GM19351 (cell line): ENCODE data around the gene CTNNA2.
"Not testable (repeated sequence)": the region's sequence is repeated elsewhere in the genome, so short reads cannot be mapped to it uniquely, and the experiment has no call there.

Experiments
- ATAC-seq: cut with Tn5 transposase; IDR thresholded peaks from one replicate; pipeline ENCODE4 v1.9.1; 2021; ENCODE audit warnings: mild to moderate bottlenecking, moderate library complexity; ENCODE audit not compliant: unreplicated experiment

The CTNNA2 gene

GRCh38 chr2:80168801-80169200 is 656.0 kb downstream of the CTNNA2 start:
- ATAC-seq = no peak

- ATAC-seq = no peak
Observed at GRCh38 chr2:80169811-80170594, 657.2 kb downstream of the CTNNA2 start.

GRCh38 chr2:80185091-80185490 is 672.2 kb downstream of the CTNNA2 start:
- no peak for ATAC-seq

DNA sequence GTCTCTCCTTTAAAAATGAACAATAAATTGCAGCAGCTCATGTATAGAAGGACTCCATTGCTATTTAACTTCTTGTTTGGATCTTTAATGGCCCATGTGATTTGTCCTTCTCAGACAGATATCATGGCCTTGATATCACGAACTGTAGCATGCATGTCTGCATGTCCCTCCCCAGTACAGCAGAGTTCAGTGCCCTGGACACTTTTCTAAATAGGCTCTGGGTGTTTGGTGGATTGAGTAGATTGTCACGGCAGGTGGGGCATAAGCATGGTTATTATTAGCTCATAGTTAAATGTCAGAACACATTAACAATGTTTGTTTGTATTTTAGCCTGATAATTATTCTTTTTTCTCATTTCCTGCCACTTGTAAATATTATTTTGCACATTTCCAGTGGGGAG is 673.4 kb downstream of the CTNNA2 start:
- no peak for ATAC-seq

GRCh38 chr2:80187156-80187555 is 674.3 kb downstream of the CTNNA2 start:
- no peak for ATAC-seq

DNA sequence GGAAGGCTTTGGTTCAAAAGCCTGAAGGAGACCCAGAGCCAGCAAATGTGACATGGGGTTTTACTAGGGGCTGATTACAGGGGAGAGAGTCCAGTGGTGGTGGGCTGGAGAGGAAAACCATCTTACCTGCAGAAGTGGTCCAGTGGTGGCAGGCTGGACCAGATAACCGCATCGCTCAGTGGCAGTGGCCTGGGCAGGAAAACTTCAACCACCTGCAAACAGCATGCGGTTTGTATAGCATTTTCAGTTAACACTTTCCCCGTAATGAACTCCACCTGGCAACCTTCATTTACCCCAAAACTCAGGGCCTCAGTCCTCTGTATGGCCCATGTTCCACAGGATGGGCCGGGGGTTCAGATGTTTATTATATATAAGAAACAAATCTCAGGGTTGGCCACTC is 677.3 kb downstream of the CTNNA2 start:
- ATAC-seq = no peak

DNA sequence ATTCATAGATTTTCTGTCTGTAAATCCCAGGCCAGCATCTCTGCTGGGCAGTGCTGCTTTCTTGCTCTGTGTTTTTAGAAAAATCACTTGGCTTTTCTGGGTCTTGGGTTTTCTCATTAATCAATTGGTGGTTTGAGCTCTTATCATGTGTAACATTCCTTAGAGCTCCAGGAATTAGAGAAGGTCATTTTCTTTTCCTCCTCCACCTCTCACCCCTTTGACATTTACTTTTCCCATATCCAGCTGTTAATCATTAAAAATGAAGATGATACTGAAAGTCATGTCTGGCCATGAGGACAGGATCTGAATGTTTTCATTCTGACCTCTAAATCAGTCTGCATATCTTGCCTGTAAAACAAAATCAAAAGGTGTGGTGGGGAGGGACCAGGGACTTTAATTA is 680.7 kb downstream of the CTNNA2 start:
- ATAC-seq = no peak

DNA sequence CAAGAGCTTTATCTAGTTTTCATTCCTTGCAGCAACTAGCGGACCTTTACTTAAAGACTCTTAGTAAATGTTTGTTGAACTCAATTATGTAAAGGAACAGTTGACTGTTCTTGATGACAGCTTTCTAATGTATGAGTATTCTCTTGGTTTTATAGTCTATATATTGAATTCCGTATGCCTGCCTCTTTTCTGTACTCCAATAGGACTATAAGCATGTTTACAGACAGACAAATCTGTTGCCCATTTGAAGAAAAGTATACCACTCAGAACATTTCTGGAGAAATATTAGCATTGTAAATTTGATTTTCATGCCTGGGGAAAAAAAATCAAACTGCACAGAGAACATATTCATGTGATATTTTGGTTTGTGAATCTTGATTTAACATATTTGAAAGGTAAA is 682.2 kb downstream of the CTNNA2 start:
- no peak for ATAC-seq

GRCh38 chr2:80198042-80198441 is 685.2 kb downstream of the CTNNA2 start:
- ATAC-seq = no peak

DNA sequence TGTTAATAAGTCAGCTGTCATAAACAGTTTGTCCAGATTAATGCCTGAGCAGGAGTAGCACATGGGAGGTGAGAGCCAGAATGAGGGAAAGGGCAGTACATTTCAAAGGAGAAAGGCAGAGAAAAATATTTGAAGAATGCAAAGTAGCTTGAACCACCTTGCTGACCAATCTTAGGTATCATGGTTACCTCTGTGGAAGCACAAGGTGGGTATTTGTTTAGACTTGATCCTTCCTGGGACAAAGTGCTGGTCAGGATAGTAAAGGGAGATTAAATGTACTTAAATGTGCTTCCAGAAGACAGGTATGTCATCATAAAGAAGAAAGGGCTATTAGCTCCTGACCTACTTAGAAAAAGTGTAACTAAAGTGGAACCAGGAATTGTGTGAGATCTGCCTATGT is 686.7 kb downstream of the CTNNA2 start:
- ATAC-seq = no peak

- not testable (repeated sequence) for ATAC-seq
Observed at GRCh38 chr2:80203929-80204328, 691.1 kb downstream of the CTNNA2 start.

- no peak for ATAC-seq
Observed at GRCh38 chr2:80205498-80205897, 692.6 kb downstream of the CTNNA2 start.

DNA sequence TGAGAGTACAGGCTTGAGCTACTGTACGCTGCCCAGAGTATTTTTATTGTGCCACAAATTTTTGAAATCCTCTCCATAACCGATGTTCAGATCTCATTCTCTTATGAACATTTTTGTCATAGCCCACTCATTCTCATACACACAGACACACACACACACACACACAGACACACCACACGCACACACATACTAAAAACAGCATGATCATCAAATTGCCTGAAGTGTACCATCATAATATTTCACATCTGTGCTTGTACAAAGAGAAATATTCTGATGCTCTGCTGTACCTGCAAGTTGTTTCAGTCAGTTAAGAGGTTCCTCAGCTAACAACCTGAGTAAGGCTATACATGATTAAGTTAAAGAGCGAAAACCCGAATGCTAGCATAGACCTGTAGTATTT is 696.6 kb downstream of the CTNNA2 start:
- no peak for ATAC-seq

DNA sequence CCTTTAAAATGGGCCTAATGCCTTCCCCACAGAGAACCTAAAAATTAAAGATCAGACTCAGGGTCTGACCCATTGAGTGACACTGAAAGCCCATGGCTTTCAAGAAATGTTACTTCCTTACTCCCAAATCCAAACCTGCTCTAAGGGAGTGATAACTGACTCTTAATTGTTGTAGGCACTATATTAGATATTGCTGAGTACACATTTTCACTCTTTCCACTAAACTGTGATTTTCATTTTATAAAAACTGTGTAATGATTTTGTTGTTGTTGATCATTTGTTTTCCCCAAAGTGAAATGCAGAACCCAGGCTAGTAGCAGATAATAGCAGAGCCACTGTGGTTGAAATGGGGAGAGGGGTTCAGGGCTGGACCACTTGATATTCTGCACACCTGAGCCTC is 704.6 kb downstream of the CTNNA2 start:
- ATAC-seq = no peak

- ATAC-seq = no peak
Observed at GRCh38 chr2:80222644-80223043, 709.8 kb downstream of the CTNNA2 start.

DNA sequence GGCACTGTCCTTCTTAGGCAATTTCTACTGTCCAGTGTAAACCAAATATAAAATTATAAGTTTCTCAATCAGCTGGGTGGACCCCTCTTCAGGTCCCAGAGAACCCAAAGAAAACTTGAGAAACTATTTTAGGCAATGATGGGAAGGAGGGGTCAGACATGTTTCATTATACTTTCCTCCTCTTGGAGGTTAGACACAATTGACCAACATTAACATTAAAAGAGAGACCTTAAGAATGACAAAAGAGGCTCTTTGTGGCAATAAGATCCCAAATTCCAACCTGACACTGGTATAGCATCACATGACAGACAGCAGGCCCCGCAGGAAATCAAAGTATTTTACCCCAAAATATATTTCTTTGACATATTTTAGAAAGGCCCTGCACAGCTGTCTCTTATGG is 718.6 kb downstream of the CTNNA2 start:
- no peak for ATAC-seq

GRCh38 chr2:80233333-80233732 is 720.5 kb downstream of the CTNNA2 start:
- no peak for ATAC-seq

DNA sequence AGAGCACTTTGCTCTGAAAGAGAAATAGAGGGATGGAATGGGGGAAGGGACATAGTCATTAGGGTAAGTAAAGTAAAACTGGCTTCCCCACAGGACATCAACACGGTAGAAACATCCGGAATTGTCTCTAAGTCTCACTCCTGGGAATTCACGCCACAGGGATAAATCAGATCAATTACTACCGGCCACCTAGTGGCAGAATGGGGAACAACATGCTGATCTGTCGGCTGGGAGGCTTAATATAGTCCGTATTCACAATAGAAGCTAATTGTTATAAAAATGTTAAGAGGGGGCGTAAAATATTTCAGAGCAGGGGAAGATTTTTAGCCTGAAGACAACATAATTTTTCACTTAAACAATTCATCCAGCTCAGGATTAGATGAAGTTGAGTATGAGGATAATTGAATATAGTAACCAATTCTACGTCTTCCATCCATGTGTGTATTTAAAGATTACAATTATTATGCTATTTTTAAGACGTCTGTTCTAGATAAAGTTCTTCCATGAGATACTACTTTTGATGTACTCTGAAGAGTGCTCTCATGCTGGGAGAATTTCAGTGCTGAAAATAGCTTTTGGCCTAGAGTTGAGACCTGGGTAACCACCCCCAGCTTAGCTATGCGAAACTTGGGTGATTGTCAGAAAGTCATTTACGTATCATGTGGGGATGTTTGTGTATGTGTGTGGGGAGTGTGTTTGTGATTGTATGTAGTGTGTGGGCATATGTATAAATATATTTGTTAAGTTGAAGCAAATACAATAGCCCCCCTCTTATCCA is 726.0 kb downstream of the CTNNA2 start:
- ATAC-seq = no peak

GRCh38 chr2:80242355-80242910 is 729.6 kb downstream of the CTNNA2 start:
- no peak for ATAC-seq

GRCh38 chr2:80244905-80245584 is 732.2 kb downstream of the CTNNA2 start:
- ATAC-seq = no peak

DNA sequence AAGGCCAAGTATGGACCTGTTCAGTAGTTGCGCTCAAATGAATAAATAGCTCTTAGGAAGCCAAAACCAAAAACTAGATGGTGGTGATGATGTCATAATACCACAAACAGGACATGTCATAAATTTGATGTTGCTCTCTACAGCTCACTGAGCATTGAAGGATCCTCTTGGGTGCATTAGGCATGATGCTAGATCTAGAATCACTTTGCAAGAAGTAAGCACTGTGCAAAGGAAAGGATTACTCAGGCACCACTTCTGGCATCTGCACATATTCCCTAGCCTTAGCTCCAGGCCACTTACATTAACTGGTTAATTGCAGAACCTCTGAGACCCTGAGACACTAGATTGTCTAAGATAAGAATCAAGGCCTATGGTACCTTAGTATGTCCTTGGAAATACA is 733.7 kb downstream of the CTNNA2 start:
- ATAC-seq = no peak
